RWPE2 (cell line): ENCODE measurements around the gene MRGPRD.

Experiments used
- ATAC-seq: fragments of 200-7000 bp; cut with Tn5 transposase; 3 replicates; pipeline ENCODE4 v1.9.1; 2021; ENCODE audit warnings: low read depth
- DNase-seq: peaks from one replicate; pipeline ENCODE4 v3.0.0-alpha.2; 2020; ENCODE audit warnings: low spot score
- H3K27ac ChIP-seq: fragments of 450-650 bp; 2 replicates; pipeline ENCODE4 v1.5.1; 2017; ENCODE audit warnings: mild to moderate bottlenecking; ENCODE audit not compliant: poor library complexity, severe bottlenecking
- H3K27me3 ChIP-seq: fragments of 250-450 bp; sonication (Bioruptor Pico); 2 replicates; pipeline ENCODE4 v1.5.1; 2021; ENCODE audit warnings: mild to moderate bottlenecking, moderate library complexity; ENCODE audit not compliant: insufficient read depth, poor library complexity, severe bottlenecking
- H3K36me3 ChIP-seq: fragments of 250-450 bp; sonication (Bioruptor Pico); 2 replicates; pipeline ENCODE4 v1.5.1; 2020; ENCODE audit warnings: low read depth, mild to moderate bottlenecking, moderate library complexity
- H3K4me1 ChIP-seq: fragments of 250-450 bp; sonication (Bioruptor Pico); 2 replicates; pipeline ENCODE4 v1.5.1; 2021; ENCODE audit warnings: mild to moderate bottlenecking, moderate library complexity; ENCODE audit not compliant: insufficient read depth, poor library complexity, severe bottlenecking
- H3K4me3 ChIP-seq: fragments of 250-450 bp; sonication (Bioruptor Pico); 2 replicates; pipeline ENCODE4 v1.5.1; 2021; ENCODE audit warnings: mild to moderate bottlenecking, moderate library complexity; ENCODE audit not compliant: severe bottlenecking
- H3K9me3 ChIP-seq: fragments of 250-450 bp; sonication (Bioruptor Pico); 2 replicates; pipeline ENCODE4 v1.5.1; 2021; ENCODE audit warnings: mild to moderate bottlenecking, moderate library complexity; ENCODE audit not compliant: severe bottlenecking
- TF ChIP-seq, protein P1 (sequence below): fragments of 450-650 bp; IDR thresholded peaks from one replicate; pipeline ENCODE4 v1.5.1; 2017; ENCODE audit warnings: mild to moderate bottlenecking, moderate library complexity; ENCODE audit not compliant: poor library complexity, severe bottlenecking

MRGPRD gene

DNA sequence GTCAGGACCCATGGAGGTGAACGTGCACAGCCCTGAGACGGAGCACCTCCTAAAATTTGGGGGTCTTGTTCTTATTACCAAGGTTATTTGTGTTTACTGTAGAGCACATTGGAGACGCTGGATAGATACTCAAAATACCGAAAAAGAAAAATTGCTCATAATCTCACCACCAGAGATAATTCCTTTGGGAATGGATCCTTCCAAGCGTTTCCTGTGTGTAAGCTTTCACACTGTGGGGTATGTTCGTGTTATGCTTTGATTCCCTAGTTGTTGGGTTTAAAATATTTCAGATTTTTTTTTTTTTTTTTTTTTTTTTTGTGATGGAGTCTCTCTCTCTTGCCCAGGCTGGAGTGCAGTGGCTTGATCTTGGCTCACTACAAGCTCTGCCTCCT, 14.1 kb upstream of the MRGPRD start:
- Histone ChIP-seq H3K36me3 (no peaks in the 10 kb centered on the region), H3K4me3 (no peak overlapping the region), H3K27me3 (no peaks in the 10 kb centered on the region), H3K9me3 (no peaks in the 10 kb centered on the region), H3K4me1 (no peaks in the 10 kb centered on the region), H3K27ac (no peak overlapping the region)
- ATAC-seq (no peak), DNase-seq (no peak)
- TF ChIP-seq, protein P1, sequence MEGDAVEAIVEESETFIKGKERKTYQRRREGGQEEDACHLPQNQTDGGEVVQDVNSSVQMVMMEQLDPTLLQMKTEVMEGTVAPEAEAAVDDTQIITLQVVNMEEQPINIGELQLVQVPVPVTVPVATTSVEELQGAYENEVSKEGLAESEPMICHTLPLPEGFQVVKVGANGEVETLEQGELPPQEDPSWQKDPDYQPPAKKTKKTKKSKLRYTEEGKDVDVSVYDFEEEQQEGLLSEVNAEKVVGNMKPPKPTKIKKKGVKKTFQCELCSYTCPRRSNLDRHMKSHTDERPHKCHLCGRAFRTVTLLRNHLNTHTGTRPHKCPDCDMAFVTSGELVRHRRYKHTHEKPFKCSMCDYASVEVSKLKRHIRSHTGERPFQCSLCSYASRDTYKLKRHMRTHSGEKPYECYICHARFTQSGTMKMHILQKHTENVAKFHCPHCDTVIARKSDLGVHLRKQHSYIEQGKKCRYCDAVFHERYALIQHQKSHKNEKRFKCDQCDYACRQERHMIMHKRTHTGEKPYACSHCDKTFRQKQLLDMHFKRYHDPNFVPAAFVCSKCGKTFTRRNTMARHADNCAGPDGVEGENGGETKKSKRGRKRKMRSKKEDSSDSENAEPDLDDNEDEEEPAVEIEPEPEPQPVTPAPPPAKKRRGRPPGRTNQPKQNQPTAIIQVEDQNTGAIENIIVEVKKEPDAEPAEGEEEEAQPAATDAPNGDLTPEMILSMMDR = no peak

DNA sequence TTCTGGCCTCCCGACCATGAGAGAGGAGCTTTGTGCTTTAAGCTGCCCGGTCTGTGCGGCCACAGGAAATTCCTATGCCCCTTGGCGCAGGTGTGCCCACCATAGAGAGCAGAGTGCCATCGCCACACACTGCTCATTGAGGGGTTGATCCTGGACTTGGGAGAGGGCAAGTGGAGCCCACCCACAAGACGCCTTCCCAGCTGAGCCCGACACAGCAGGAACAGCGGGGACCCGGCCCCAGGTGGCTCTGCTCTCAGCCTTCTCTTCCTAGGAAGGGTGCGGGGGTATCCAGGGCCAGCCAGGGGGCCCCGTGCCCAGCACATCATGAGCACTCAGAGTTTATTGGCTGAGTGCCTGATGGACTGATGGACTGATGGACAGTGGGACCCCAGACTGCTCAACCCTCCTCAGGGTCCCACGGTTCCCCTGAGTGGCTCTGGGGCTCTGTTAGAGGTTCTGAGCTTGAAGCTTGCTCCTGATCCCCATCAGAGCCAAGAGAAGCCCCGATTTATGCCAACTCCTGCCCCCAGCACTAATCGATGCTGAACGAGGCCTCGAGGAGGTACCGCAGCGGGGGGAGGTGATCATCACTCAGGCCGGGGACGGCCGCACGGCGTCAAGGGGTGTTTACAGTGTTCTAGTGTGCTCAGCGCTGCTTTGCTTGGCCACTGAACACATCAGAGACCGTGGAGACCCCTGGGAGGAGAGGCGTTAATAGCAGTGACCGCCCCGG, 13.5 kb upstream of the MRGPRD start:
- no peaks in the 10 kb centered on the region for H3K27me3 ChIP-seq

DNA sequence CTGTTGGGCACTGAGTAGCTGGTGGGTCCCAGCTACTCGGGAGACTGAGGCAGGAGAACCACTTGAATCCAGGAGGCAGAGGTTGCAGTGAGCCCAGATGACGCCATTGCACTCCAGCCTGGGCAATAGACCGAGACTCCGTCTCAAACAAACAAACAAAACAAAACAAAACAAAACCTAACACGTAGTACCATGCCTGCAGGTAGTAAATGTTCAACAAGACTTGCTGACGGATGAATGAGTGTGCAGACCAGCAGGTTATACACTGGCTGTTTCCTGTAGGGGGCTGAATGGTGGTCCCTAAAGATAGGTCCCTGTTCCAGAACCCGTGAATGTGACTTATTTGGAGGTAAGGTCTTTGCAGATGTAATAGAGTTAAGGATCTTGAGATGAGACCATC, 12.8 kb upstream of the MRGPRD start:
- DNase-seq (no peak), ATAC-seq (no peak)
- H3K27ac ChIP-seq = no peak overlapping the region
- H3K4me1 ChIP-seq = no peaks in the 10 kb centered on the region
- no peaks in the 10 kb centered on the region for H3K27me3 ChIP-seq
- H3K9me3 ChIP-seq = no peaks in the 10 kb centered on the region
- TF ChIP-seq, protein P1 = no peak
- H3K36me3 ChIP-seq = no peaks in the 10 kb centered on the region
- H3K4me3 ChIP-seq = no peak overlapping the region

More for the DNA sequence above, 13.5 kb upstream of the MRGPRD start:
- ATAC-seq = no peak
- TF ChIP-seq, protein P1 = no peak
- Histone ChIP-seq H3K4me1 (no peaks in the 10 kb centered on the region), H3K9me3 (no peaks in the 10 kb centered on the region), H3K27ac (no peak overlapping the region), H3K36me3 (no peaks in the 10 kb centered on the region), H3K4me3 (no peak overlapping the region)
- peak; percentile 44 for DNase-seq

DNA sequence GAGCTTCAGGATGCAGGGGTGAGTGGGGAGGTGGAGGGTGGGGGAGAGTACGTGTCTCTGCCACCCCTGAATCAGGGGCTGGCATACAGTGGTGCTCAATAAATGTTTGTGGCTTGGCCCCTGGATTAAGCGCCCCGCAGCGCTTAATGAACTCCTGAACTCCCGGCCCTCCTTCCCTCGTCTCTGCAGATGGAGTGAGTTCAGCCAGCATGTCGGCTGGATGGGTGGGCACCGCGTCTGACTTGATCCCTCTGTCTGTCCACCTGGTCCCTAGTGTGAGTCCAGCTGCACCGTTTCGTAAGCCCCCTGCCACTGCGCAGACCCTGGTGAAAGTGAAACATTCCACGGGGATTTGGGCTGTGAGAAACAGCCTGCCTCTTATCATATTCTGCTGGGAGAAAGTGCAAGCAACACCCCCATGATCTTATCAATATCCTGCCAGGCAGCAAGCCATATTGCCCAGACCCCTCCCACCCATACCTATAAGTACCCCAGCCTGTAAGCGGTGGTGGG, 12.0 kb upstream of the MRGPRD start:
- DNase-seq (no peak), ATAC-seq (no peak)
- H3K27ac ChIP-seq = no peak overlapping the region
- H3K36me3 ChIP-seq = no peaks in the 10 kb centered on the region
- H3K4me3 ChIP-seq = no peak overlapping the region
- no peaks in the 10 kb centered on the region for H3K27me3 ChIP-seq
- TF ChIP-seq, protein P1 = no peak
- no peaks in the 10 kb centered on the region for H3K4me1 ChIP-seq
- no peaks in the 10 kb centered on the region for H3K9me3 ChIP-seq

DNA sequence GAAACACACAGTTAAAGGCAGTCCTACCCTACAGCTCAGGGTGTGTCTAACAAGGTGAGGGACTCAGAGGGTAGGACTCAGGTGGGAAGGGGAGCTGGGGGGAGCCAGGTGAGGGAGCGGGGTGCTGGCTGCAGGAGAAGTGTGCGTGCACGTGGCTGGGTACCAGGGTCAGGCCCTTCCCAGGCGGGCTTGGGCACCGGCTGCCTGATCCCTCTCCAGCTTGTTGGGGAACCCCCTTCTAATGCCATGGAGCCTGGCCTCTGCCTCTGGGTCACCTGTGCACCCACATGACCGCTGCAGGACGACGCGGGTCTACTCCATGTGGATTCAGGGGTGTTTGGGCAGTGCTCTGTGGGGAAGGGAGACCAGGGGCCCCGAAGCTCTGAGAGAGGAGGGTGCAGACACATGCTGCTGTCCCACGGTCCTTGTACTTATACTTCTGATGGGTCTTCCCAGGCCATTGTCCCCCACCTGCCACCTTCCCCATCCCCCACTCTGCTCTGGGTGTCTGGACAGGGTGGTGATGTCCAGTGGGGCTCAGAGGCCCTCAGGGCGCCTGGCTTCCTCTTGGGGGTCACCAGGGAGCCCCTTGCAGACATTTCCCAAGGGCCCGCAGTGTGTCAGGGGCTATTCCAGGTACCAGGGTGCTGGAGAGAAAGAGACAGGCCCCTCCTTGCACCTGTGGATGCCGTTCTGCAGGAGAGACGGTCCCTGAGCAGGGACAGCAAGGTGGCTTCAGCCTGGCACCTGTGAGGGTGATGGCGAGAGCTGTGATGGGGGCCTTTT, 10.4 kb upstream of the MRGPRD start:
- Histone ChIP-seq H3K27ac (no peak overlapping the region), H3K36me3 (no peaks in the 10 kb centered on the region), H3K27me3 (no peaks in the 10 kb centered on the region), H3K9me3 (no peaks in the 10 kb centered on the region), H3K4me3 (no peak overlapping the region), H3K4me1 (no peaks in the 10 kb centered on the region)
- TF ChIP-seq, protein P1 = no peak
- peak; percentile 34 for DNase-seq
- no peak for ATAC-seq
